Measurements from ENCODE around the gene STX5.
"Not testable (repeated sequence)": the region's sequence is repeated elsewhere in the genome, so short reads cannot be mapped to it uniquely, and the experiment has no call there.

STX5 gene

GRCh38 chr11:62786318-62787004, 45.4 kb downstream of the STX5 start:
- no peak for DNase-seq (ENCODE audit: low read depth, low spot score)
- H3K36me3 ChIP-seq (ENCODE audit: insufficient read depth, low read length), result peaks cover 35% of the 10 kb centered on the region
- TF ChIP-seq EZH2 (IDR thresholded peaks at IDR 0.05) (no peak), POLR2AphosphoS5 (IDR thresholded peaks at IDR 0.05; ENCODE audit: borderline replicate concordance, low read depth, low read length) (no peak), FOXP2 (optimal IDR thresholded peaks at IDR 0.05; ENCODE audit: control extremely low read depth, extremely low read length, insufficient read depth) (no peak)
- peak overlapping the region; percentile 89 for H3K27ac ChIP-seq
- H3K9ac ChIP-seq (ENCODE audit: insufficient read length), result peak overlapping the region; percentile 92
- no peaks in the 10 kb centered on the region for H3K9me3 ChIP-seq (ENCODE audit: low read depth, low read length)
- peak overlapping the region; percentile 85 for H3K4me3 ChIP-seq

DNA sequence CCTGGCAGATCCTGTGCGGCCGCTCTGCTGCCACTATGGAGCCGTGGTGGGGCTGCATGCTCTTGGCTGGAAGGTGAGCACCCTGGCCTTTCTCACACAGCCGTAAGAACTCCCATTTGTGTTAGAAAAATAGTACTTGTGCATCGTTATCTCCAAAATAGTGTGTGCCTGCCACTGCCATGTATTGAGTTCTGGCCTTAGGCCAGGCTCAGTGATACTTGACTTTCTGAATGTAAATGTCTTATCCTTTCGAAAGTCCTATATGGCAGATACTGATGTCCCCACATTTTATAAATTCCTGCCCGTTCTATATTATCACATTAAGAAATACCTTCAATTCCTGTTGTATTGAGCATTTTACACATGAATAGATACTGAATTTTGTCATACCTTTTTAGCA, 49.1 kb downstream of the STX5 start:
- H3K4me3 ChIP-seq, result no peak overlapping the region
- no peak overlapping the region for H3K27ac ChIP-seq

GRCh38 chr11:62778441-62778840, 53.4 kb downstream of the STX5 start:
- Histone ChIP-seq H3K27ac (no peak overlapping the region), H3K9me3 (ENCODE audit: low read depth, low read length) (no peaks in the 10 kb centered on the region), H3K36me3 (ENCODE audit: insufficient read depth, low read length) (peaks cover 58% of the 10 kb centered on the region; the same call in 1 of the 2 replicates), H3K9ac (ENCODE audit: insufficient read length) (no peak overlapping the region), H3K4me3 (no peak overlapping the region)
- TF ChIP-seq POLR2AphosphoS5 (IDR thresholded peaks at IDR 0.05; ENCODE audit: borderline replicate concordance, low read depth, low read length), result no peak
- no peak for DNase-seq (ENCODE audit: low read depth, low spot score)

More for the DNA sequence above, 49.1 kb downstream of the STX5 start:
- no peaks in the 10 kb centered on the region for H3K9me3 ChIP-seq (ENCODE audit: low read depth, low read length)
- TF ChIP-seq FOXP2 (optimal IDR thresholded peaks at IDR 0.05; ENCODE audit: control extremely low read depth, extremely low read length, insufficient read depth) (no peak), EZH2 (IDR thresholded peaks at IDR 0.05) (no peak), POLR2AphosphoS5 (IDR thresholded peaks at IDR 0.05; ENCODE audit: borderline replicate concordance, low read depth, low read length) (no peak)
- H3K36me3 ChIP-seq (ENCODE audit: insufficient read depth, low read length), result peaks cover 35% of the 10 kb centered on the region
- no peak for DNase-seq (ENCODE audit: low read depth, low spot score)
- H3K9ac ChIP-seq (ENCODE audit: insufficient read length), result no peak overlapping the region

DNA sequence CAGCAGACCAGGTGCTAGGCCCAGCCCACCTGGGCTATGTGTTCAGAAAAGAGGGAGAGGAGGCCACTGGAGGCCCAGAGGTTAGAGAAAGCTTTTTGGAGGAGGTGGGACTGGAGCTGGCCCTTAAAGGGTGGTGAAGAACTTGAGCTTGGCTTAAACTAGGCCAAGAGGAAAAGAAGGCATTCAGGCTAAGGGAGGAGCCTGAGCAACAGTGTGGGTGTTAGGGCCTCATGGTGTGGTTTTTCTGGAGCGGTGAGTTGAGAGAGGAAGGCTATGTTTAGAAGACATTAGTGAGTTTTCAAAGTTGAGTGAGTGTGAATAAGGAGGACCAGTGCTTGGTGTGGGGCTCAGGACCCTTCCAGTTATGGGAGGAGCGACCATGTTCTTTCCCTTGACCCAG, 54.5 kb downstream of the STX5 start:
- peaks cover 54% of the 10 kb centered on the region; the same call in 1 of the 2 replicates for H3K36me3 ChIP-seq (ENCODE audit: insufficient read depth, low read length)
- no peak for DNase-seq (ENCODE audit: low read depth, low spot score)
- TF ChIP-seq POLR2AphosphoS5 (IDR thresholded peaks at IDR 0.05; ENCODE audit: borderline replicate concordance, low read depth, low read length) (no peak), EZH2 (IDR thresholded peaks at IDR 0.05) (no peak), FOXP2 (optimal IDR thresholded peaks at IDR 0.05; ENCODE audit: control extremely low read depth, extremely low read length, insufficient read depth) (no peak)
- H3K9ac ChIP-seq (ENCODE audit: insufficient read length), result no peak overlapping the region
- H3K4me3 ChIP-seq, result no peak overlapping the region
- no peaks in the 10 kb centered on the region for H3K9me3 ChIP-seq (ENCODE audit: low read depth, low read length)
- no peak overlapping the region for H3K27ac ChIP-seq

- no peak overlapping the region for H3K27ac ChIP-seq
- no peak overlapping the region for H3K4me3 ChIP-seq
- DNase-seq (ENCODE audit: low read depth, low spot score), result no peak
- H3K9me3 ChIP-seq (ENCODE audit: low read depth, low read length), result no peaks in the 10 kb centered on the region
- H3K36me3 ChIP-seq (ENCODE audit: insufficient read depth, low read length), result peaks cover 46% of the 10 kb centered on the region; the same call in 1 of the 2 replicates
- TF ChIP-seq EZH2 (IDR thresholded peaks at IDR 0.05) (no peak), POLR2AphosphoS5 (IDR thresholded peaks at IDR 0.05; ENCODE audit: borderline replicate concordance, low read depth, low read length) (no peak), FOXP2 (optimal IDR thresholded peaks at IDR 0.05; ENCODE audit: control extremely low read depth, extremely low read length, insufficient read depth) (no peak)
- no peak overlapping the region for H3K9ac ChIP-seq (ENCODE audit: insufficient read length)
Observed at GRCh38 chr11:62775646-62776045, 56.2 kb downstream of the STX5 start.

GRCh38 chr11:62774407-62774806, 57.4 kb downstream of the STX5 start:
- Histone ChIP-seq H3K36me3 (ENCODE audit: insufficient read depth, low read length) (peaks cover 41% of the 10 kb centered on the region; the same call in 1 of the 2 replicates), H3K9me3 (ENCODE audit: low read depth, low read length) (no peaks in the 10 kb centered on the region), H3K4me3 (no peak overlapping the region), H3K9ac (ENCODE audit: insufficient read length) (no peak overlapping the region), H3K27ac (no peak overlapping the region)
- no peak for DNase-seq (ENCODE audit: low read depth, low spot score)
- TF ChIP-seq POLR2AphosphoS5 (IDR thresholded peaks at IDR 0.05; ENCODE audit: borderline replicate concordance, low read depth, low read length) (no peak), EZH2 (IDR thresholded peaks at IDR 0.05) (no peak), FOXP2 (optimal IDR thresholded peaks at IDR 0.05; ENCODE audit: control extremely low read depth, extremely low read length, insufficient read depth) (no peak)

DNA sequence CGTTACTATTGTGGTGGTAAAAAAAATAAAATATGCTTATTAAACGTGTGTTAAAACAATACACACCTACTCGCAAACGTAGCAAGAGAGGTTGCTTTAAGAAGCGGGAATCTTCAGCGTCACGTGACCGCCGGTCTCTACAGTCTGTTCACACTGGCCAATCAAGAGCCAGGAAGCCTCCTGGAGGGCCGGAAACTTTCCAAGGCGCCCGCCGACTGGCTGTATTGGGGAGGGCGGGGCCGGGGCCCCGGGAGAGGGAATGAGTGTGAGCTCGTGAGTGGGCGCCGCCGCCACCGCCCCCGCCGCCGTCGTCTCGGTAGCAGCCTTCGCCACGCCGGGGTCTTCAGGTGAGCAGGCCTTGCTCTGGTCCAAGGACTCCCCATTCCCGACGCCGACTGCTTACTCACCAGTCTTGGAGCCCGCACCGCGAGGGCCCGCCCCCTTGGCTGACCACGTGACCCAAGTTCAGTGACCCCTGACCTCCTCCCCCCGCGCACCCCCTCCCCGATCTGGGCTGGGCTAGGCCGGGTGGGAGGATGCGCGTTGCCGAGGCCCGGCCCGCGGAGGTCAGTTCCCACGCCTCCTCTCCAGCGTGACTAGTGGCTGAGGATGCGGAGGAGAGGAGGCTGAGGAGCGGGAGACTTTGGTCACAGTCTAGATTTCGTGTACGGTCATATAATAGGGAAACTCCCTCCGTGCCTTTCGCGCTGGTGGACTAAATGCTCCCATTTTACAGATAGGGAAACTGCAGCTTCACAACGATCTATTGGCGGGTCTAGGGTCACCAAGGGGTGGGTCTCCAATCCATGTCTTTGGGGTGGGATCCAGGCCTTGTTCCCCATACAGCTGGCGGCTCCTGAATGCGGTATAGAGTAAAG, 60.5 kb downstream of the STX5 start, which contains the start of gene TAF6L:
TSS of gene TAF6L (plus strand) at position 253 of the 878 bp plus-strand sequence. CDS start 4,388 bp downstream, outside the sequence.
- TF ChIP-seq EZH2 (IDR thresholded peaks at IDR 0.05) (no peak), POLR2AphosphoS5 (IDR thresholded peaks at IDR 0.05; ENCODE audit: borderline replicate concordance, low read depth, low read length) (peak; percentile 75; the same call in 1 of the 2 replicates), FOXP2 (optimal IDR thresholded peaks at IDR 0.05; ENCODE audit: control extremely low read depth, extremely low read length, insufficient read depth) (no peak)
- peak; percentile 80 for DNase-seq (ENCODE audit: low read depth, low spot score)
- H3K36me3 ChIP-seq (ENCODE audit: insufficient read depth, low read length), result peaks cover 28% of the 10 kb centered on the region; the same call in 1 of the 2 replicates
- H3K4me3 ChIP-seq, result peak within 1 kb of the TSS; percentile 93
- H3K9me3 ChIP-seq (ENCODE audit: low read depth, low read length), result no peaks in the 10 kb centered on the region
- H3K27ac ChIP-seq, result peak within 1 kb of the TSS; percentile 87
- peak within 1 kb of the TSS; percentile 86 for H3K9ac ChIP-seq (ENCODE audit: insufficient read length)

GRCh38 chr11:62770778-62771143, 61.1 kb downstream of the STX5 start:
- Histone ChIP-seq H3K36me3 (ENCODE audit: insufficient read depth, low read length) (peaks cover 26% of the 10 kb centered on the region; the same call in 1 of the 2 replicates), H3K9ac (ENCODE audit: insufficient read length) (peak overlapping the region; percentile 82), H3K27ac (peak overlapping the region; percentile 87), H3K9me3 (ENCODE audit: low read depth, low read length) (no peaks in the 10 kb centered on the region), H3K4me3 (peak overlapping the region; percentile 93)
- DNase-seq (ENCODE audit: low read depth, low spot score), result no peak
- no peak for TF ChIP-seq EZH2 (IDR thresholded peaks at IDR 0.05)
- no peak for TF ChIP-seq FOXP2 (optimal IDR thresholded peaks at IDR 0.05; ENCODE audit: control extremely low read depth, extremely low read length, insufficient read depth)
- no peak for TF ChIP-seq POLR2AphosphoS5 (IDR thresholded peaks at IDR 0.05; ENCODE audit: borderline replicate concordance, low read depth, low read length)

GRCh38 chr11:62760867-62761227, 71.0 kb downstream of the STX5 start:
- H3K9ac ChIP-seq (ENCODE audit: insufficient read length); H3K9me3 ChIP-seq (ENCODE audit: low read depth, low read length); H3K36me3 ChIP-seq (ENCODE audit: insufficient read depth, low read length); H3K27ac ChIP-seq; DNase-seq (ENCODE audit: low read depth, low spot score): not testable (repeated sequence)
- peak overlapping the region; percentile 99 for H3K4me3 ChIP-seq
